PC-3 (cell line): ENCODE measurements around the gene TNS3. TPM values are rescaled to one million over a fixed set of nuclear protein-coding genes. Genes with fewer than 3 reads are reported as not detected.

Experiments used
- ATAC-seq: fragments of 200-7000 bp; cut with Tn5 transposase; 2 replicates; pipeline ENCODE4 v1.9.1; 2020; ENCODE audit warnings: mild to moderate bottlenecking, moderate library complexity
- BruUV-seq: library from RNA; stranded (reverse); fragments of 400-500 nt; replicated peaks from 2 replicates; lab custom pipeline; 2021; lab: Mats Ljungman, UMichigan
- CTCF ChIA-PET: fragments of 300-600 bp; sonication (Branson Sonifier 250); formaldehyde crosslinking; loops from one replicate; lab custom pipeline; 2022; ENCODE audit warnings: antibody characterized with exemption; lab: Charles Lee
- POLR2A ChIA-PET: fragments of 300-600 bp; sonication (Branson Sonifier 250); formaldehyde crosslinking; loops from one replicate; lab custom pipeline; 2022; ENCODE audit warnings: antibody characterized with exemption; ENCODE audit not compliant: unreplicated experiment; lab: Charles Lee
- DNase-seq: peaks from one replicate; pipeline ENCODE4 v3.0.0-alpha.2; 2015
- H2AFZ ChIP-seq: fragments of 300-600 bp; sonication (generic); 2 replicates; pipeline ENCODE4 v1.6.0; 2016; ENCODE audit warnings: antibody characterized with exemption, low read length
- H3F3A ChIP-seq: fragments of 300-600 bp; sonication (generic); one replicate; pipeline ENCODE4 v1.6.0; 2017; ENCODE audit warnings: antibody characterized with exemption, low read length, control low read depth, mild to moderate bottlenecking; ENCODE audit not compliant: unreplicated experiment
- H3K27ac ChIP-seq: fragments of 300-600 bp; sonication (generic); 2 replicates; pipeline ENCODE4 v1.5.1; 2016; ENCODE audit warnings: mild to moderate bottlenecking, low read length
- H3K27me3 ChIP-seq: fragments of 300-600 bp; sonication (generic); 2 replicates; pipeline ENCODE4 v1.6.1; 2016; ENCODE audit warnings: low read length, mixed read lengths
- H3K36me3 ChIP-seq: fragments of 300-600 bp; sonication (generic); 2 replicates; pipeline ENCODE4 v1.6.1; 2016; ENCODE audit warnings: low read depth, mixed run types, low read length, mixed read lengths
- H3K4me1 ChIP-seq: fragments of 300-600 bp; sonication (generic); 2 replicates; pipeline ENCODE4 v1.5.1; 2016; ENCODE audit warnings: low read length; ENCODE audit not compliant: insufficient read depth
- H3K4me2 ChIP-seq: fragments of 300-600 bp; sonication (generic); 2 replicates; pipeline ENCODE4 v1.6.0; 2016; ENCODE audit warnings: low read length
- H3K4me3 ChIP-seq: fragments of 300-600 bp; sonication (generic); 2 replicates; pipeline ENCODE4 v1.5.1; 2016; ENCODE audit warnings: mild to moderate bottlenecking, low read length, mixed read lengths
- H3K79me2 ChIP-seq: fragments of 300-600 bp; sonication (generic); 2 replicates; pipeline ENCODE4 v1.6.1; 2017; ENCODE audit warnings: low read length, mixed read lengths
- H3K9ac ChIP-seq: fragments of 300-600 bp; sonication (generic); 2 replicates; pipeline ENCODE4 v1.6.0; 2016; ENCODE audit warnings: mild to moderate bottlenecking, low read length
- H3K9me2 ChIP-seq: fragments of 300-600 bp; sonication (generic); replicated peaks from 2 replicates; pipeline ENCODE4 v1.6.1; 2016; ENCODE audit warnings: mixed run types, low read length, mixed read lengths
- H3K9me3 ChIP-seq: fragments of 300-600 bp; sonication (generic); 2 replicates; pipeline ENCODE4 v1.6.1; 2016; ENCODE audit warnings: low read length, mixed read lengths
- H4K20me1 ChIP-seq: fragments of 300-600 bp; sonication (generic); 2 replicates; pipeline ENCODE4 v1.6.1; 2016; ENCODE audit warnings: low read length, mixed read lengths
- EZH2 ChIP-seq: fragments of 300-600 bp; sonication (generic); IDR thresholded peaks from one replicate; pipeline ENCODE4 v1.6.1; 2017; ENCODE audit warnings: antibody characterized with exemption, mild to moderate bottlenecking, low read length; ENCODE audit not compliant: unreplicated experiment
- EZH2phosphoT487 ChIP-seq: fragments of 300-600 bp; sonication (generic); IDR thresholded peaks from 2 replicates; pipeline ENCODE4 v1.6.1; 2018; ENCODE audit warnings: mild to moderate bottlenecking, antibody characterized with exemption, low read length, borderline replicate concordance
- intact Hi-C: fragments of 100-400 bp; cut with micrococcal nuclease; formaldehyde crosslinking; loops from 2 replicates; pipeline ENCODE4 v1.9.0; 2023
- total RNA-seq: library from RNA; depleted of rRNA; stranded (reverse); fragments of >200 nt; gene quantifications from 2 replicates; pipeline ENCODE4 v1.2.3, GENCODE V29; 2014
- TF ChIP-seq, protein P1 (sequence below): fragments of 300-600 bp; sonication (generic); conservative IDR thresholded peaks from 2 replicates; pipeline ENCODE4 v1.5.1; 2017; ENCODE audit warnings: antibody characterized with exemption, low read depth, mild to moderate bottlenecking, low read length

TNS3 gene
- total RNA-seq, 1 experiment from 2014 or later: 72.3 TPM

- Histone ChIP-seq H3F3A (peaks cover 8% of the 10 kb centered on the region), H4K20me1 (no peaks in the 10 kb centered on the region), H3K27ac (peak overlapping the region; percentile 95), H3K27me3 (no peaks in the 10 kb centered on the region), H3K4me3 (peak overlapping the region; percentile 89), H3K36me3 (0 out of 2 replicates have a peak, but pooled peaks cover 3% of the 10 kb centered on the region), H3K9me2 (no peaks in the 10 kb centered on the region), H3K79me2 (peaks cover 62% of the 10 kb centered on the region), H3K9me3 (no peaks in the 10 kb centered on the region), H3K4me1 (peaks cover 55% of the 10 kb centered on the region), H2AFZ (peak overlapping the region; percentile 69), H3K4me2 (peak overlapping the region; percentile 94), H3K9ac (peak overlapping the region; percentile 99)
- intact Hi-C loops: loop anchor here (5.0 kb wide), 2 partner anchors 86 to 314 kb away; no protein-coding TSS in a partner anchor
- POLR2A ChIA-PET: interaction anchor here (0.6 kb wide), 1 partner anchor 42 kb away, joined by 5 read pairs; no protein-coding TSS in a partner anchor
- CTCF ChIA-PET: interaction anchor here (0.7 kb wide), 3 partner anchors 19 to 206 kb away, joined by 3 to 5 read pairs (median 3); no protein-coding TSS in a partner anchor
- no TSS peak for BruUV-seq
- DNase-seq (peak; percentile 25), ATAC-seq (peak; percentile 22)
- TF ChIP-seq EZH2phosphoT487 (no peak), EZH2 (no peak)
- TF ChIP-seq, protein P1, sequence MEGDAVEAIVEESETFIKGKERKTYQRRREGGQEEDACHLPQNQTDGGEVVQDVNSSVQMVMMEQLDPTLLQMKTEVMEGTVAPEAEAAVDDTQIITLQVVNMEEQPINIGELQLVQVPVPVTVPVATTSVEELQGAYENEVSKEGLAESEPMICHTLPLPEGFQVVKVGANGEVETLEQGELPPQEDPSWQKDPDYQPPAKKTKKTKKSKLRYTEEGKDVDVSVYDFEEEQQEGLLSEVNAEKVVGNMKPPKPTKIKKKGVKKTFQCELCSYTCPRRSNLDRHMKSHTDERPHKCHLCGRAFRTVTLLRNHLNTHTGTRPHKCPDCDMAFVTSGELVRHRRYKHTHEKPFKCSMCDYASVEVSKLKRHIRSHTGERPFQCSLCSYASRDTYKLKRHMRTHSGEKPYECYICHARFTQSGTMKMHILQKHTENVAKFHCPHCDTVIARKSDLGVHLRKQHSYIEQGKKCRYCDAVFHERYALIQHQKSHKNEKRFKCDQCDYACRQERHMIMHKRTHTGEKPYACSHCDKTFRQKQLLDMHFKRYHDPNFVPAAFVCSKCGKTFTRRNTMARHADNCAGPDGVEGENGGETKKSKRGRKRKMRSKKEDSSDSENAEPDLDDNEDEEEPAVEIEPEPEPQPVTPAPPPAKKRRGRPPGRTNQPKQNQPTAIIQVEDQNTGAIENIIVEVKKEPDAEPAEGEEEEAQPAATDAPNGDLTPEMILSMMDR: no peak
Measured at GRCh38 chr7:47581438-47581803, 490 bp downstream of the TNS3 start.

DNA sequence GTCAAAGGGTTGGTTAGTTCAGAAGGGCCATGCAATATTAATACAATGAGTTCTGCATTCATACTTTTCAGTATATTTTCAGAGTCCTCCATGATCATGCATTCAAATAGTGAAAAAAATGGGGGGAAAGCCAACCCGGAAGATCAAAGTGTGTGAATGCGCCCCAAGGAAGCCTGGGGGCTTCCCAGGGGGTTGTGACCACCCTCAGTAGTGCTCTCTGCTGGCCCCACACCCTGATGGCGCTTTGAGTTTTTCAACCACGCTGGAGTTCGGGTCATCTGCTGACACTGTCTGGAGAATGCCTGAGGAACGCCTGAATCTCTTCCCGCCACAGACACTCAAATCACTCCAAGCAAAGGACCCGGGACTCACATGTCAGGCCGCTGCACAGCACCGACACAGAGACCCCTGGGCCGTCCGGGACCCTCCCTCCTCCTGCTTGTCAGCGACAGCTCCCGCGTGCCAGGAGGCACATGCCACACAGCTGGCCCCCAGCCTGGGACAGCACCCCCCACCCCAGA lies 1.0 kb downstream of the TNS3 start:
- H4K20me1 ChIP-seq: no peaks in the 10 kb centered on the region
- no peak overlapping the region; the same call in 1 of the 2 replicates for H2AFZ ChIP-seq
- ChIA-PET CTCF (interaction anchor here (0.7 kb wide), 1 partner anchor 206 kb away, joined by 5 read pairs; no protein-coding TSS in a partner anchor), POLR2A (interaction anchor here (0.6 kb wide), 1 partner anchor 42 kb away, joined by 5 read pairs; no protein-coding TSS in a partner anchor)
- no peaks in the 10 kb centered on the region for H3K27me3 ChIP-seq
- H3K4me3 ChIP-seq: peak overlapping the region; percentile 89
- DNase-seq (peak; percentile 44), ATAC-seq (peak; percentile 9)
- H3K79me2 ChIP-seq: peaks cover 67% of the 10 kb centered on the region
- H3K9ac ChIP-seq: peak overlapping the region; percentile 99
- peaks cover 8% of the 10 kb centered on the region for H3F3A ChIP-seq
- intact Hi-C loops: loop anchor here (5.0 kb wide), 2 partner anchors 86 to 314 kb away; no protein-coding TSS in a partner anchor
- H3K36me3 ChIP-seq: 0 out of 2 replicates have a peak, but pooled peaks cover 3% of the 10 kb centered on the region
- BruUV-seq: TSS peak; percentile 42
- no peaks in the 10 kb centered on the region for H3K9me2 ChIP-seq
- TF ChIP-seq EZH2 (no peak), EZH2phosphoT487 (no peak)
- TF ChIP-seq, protein P1: peak; percentile 35; the same call in 1 of the 2 replicates
- H3K4me1 ChIP-seq: peaks cover 61% of the 10 kb centered on the region
- no peaks in the 10 kb centered on the region for H3K9me3 ChIP-seq
- H3K4me2 ChIP-seq: peak overlapping the region; percentile 94
- peak overlapping the region; percentile 95 for H3K27ac ChIP-seq
